ENCODE measurements around the gene AHRR. TPM values are rescaled to one million over a fixed set of nuclear protein-coding genes. Genes with fewer than 3 reads are reported as not detected.

The AHRR gene
- total RNA-seq, 1 donor from 2014 or later, result 8.4 TPM

DNA sequence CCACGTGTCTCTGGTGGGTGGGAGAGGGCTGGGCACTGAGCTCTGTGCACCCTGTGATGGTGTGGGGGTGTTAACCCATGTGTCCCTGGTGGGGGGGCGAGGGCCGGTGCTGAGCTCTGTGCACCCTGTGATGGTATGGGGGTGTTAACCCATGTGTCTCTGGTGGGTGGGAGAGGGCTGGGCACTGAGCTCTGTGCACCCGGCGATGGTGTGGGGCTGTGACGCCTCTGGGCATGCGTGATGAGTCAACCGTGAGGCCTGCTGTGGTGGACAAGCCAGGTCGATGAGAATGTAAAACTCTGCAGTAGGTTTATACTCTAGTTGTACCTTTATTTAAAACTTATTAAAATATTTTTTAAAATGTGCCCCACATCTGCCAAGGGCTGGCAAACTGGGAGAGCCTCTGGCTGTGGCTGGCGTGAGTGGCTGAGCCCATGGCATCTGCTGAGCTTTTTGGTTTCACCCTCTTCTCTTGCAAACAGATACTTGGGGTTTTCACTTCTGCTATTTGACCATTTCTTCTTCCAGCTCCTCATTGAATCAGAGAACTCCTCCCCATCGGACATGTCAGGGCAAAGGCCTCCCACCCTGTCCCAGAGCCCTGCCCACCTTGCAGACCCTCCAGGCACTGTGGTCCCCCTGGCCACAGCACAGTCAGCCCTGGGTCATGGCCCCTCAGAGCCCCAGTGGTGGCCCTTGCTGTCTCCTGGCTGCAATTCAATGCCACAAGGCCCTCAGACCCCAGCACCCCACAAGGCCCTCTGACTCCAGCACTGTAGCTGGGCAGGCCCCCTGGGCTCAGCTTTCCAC lies 103.0 kb downstream of the AHRR start:
- TF ChIP-seq, protein P1, sequence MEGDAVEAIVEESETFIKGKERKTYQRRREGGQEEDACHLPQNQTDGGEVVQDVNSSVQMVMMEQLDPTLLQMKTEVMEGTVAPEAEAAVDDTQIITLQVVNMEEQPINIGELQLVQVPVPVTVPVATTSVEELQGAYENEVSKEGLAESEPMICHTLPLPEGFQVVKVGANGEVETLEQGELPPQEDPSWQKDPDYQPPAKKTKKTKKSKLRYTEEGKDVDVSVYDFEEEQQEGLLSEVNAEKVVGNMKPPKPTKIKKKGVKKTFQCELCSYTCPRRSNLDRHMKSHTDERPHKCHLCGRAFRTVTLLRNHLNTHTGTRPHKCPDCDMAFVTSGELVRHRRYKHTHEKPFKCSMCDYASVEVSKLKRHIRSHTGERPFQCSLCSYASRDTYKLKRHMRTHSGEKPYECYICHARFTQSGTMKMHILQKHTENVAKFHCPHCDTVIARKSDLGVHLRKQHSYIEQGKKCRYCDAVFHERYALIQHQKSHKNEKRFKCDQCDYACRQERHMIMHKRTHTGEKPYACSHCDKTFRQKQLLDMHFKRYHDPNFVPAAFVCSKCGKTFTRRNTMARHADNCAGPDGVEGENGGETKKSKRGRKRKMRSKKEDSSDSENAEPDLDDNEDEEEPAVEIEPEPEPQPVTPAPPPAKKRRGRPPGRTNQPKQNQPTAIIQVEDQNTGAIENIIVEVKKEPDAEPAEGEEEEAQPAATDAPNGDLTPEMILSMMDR (IDR thresholded peaks at IDR 0.05), result no peak
- Histone ChIP-seq H3K27me3 (ENCODE audit: low read depth) (no peaks in the 10 kb centered on the region), H3K27ac (no peak overlapping the region), H3K4me1 (no peaks in the 10 kb centered on the region), H3K9me3 (no peaks in the 10 kb centered on the region), H3K4me3 (no peak overlapping the region), H3K36me3 (peaks cover 4% of the 10 kb centered on the region)
- intact Hi-C loops (cut with DNase I), result no loop called here
- ATAC-seq (no peak), DNase-seq (no peak)

DNA sequence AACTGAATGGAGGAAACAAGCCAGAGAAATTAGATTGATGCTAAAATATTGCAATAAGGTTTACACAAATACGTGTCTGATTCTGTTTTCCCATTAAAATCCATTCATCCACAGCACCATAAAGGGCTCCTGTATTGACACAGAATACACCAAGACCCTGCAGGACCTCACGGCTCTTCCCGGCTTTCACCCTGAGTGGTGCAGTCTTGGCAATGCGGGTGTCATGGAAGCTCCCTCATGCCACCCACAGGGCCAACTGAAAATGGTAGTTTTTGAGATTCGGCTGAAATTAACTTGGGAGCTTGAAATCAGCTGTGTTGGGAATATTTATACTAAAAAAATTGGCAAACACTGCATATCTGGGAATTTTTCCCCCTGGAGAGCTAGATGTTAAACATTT lies 104.2 kb downstream of the AHRR start:
- no peaks in the 10 kb centered on the region for H3K9me3 ChIP-seq
- no peak for DNase-seq
- peaks cover 4% of the 10 kb centered on the region for H3K36me3 ChIP-seq
- no peaks in the 10 kb centered on the region for H3K27me3 ChIP-seq (ENCODE audit: low read depth)
- no peak for ATAC-seq
- peaks cover 7% of the 10 kb centered on the region for H3K4me1 ChIP-seq
- TF ChIP-seq, protein P1 (IDR thresholded peaks at IDR 0.05), result no peak
- H3K27ac ChIP-seq, result no peak overlapping the region
- intact Hi-C loops (cut with DNase I), result no loop called here
- H3K4me3 ChIP-seq, result no peak overlapping the region

DNA sequence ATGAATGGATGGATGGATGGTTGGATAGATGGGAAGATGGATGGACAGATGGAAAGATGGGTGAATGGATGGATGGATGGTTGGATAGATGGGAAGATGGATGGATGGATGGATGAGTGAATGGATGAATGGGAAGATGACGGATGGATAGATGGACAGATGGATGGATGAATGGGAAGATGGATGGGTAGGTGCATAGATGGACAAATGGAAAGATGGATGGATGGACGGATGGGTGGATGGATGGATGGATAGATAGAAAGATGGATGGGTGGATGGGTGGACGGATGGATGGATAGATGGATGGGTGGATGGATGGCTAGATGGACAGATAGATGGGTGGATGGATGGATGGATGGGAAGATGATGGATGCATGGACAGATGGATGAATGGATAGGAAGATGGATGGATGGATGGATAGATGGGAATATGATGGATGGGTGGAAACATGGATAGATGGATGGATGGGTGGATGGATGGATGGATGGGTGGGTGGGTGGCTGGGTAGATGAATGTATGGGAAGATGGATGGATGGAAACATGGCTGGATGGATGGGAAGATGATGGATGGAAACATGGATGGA lies 105.0 kb downstream of the AHRR start:
- Histone ChIP-seq H3K27me3 (ENCODE audit: low read depth) (no peaks in the 10 kb centered on the region), H3K9me3 (no peaks in the 10 kb centered on the region), H3K4me3 (no peak overlapping the region), H3K36me3 (peaks cover 4% of the 10 kb centered on the region), H3K27ac (no peak overlapping the region), H3K4me1 (peaks cover 11% of the 10 kb centered on the region)
- TF ChIP-seq, protein P1 (IDR thresholded peaks at IDR 0.05), result no peak
- no peak for DNase-seq
- no peak for ATAC-seq
- intact Hi-C loops (cut with DNase I), result no loop called here

DNA sequence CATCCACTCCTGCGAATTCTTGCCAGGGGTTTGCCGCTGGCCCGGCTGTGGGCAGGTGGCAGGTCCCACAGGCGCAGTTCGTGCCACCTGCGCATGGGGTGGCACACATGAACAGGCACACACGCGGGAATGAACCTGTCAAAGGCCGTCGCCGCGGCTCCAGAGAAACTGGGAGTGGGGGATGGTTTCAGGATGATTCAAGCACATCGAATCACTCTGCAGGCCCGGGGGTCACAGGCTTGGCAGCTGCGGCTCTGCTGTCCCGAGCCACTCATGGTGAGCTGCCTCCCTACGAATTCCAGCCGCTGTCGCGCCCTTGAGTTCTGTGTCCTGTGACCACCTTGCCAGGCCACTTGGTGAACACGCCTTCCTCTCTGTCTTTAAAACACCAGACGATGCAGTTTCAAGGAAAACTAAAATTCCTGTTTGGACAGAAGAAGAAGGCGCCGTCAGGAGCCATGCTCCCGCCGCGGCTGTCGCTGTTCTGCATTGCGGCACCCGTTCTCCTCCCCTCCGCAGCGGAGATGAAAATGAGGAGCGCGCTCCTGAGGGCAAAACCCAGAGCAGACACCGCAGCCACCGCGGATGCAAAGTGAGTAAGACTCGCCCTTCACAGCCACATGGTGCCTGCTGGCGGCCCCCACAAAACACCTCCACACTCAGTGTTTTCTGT lies 106.0 kb downstream of the AHRR start:
- TF ChIP-seq, protein P1 (IDR thresholded peaks at IDR 0.05), result no peak
- intact Hi-C loops (cut with DNase I), result no loop called here
- ATAC-seq (no peak), DNase-seq (no peak)
- Histone ChIP-seq H3K9me3 (no peaks in the 10 kb centered on the region), H3K27ac (no peak overlapping the region), H3K4me3 (no peak overlapping the region), H3K4me1 (peaks cover 11% of the 10 kb centered on the region), H3K36me3 (peaks cover 4% of the 10 kb centered on the region), H3K27me3 (ENCODE audit: low read depth) (no peaks in the 10 kb centered on the region)

DNA sequence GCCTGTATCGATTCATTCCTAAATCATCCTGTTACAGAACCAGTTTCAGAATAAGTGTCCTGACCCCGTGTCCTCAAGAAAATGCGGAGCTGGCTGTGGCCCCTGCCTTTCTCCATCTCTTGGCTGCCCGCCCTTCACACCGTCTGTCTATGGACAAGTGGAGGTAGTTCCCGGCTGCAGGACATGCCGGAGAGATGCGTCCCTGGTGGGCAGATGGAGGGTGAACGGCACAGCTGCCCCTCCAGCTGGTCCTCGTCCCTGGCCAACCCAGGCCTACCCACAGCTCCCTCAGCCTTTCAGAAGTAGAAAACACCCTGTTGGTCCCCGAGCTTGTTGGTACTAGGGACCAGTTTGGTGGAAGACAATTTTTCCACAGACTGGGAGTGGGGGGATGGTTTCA lies 106.7 kb downstream of the AHRR start:
- peaks cover 4% of the 10 kb centered on the region for H3K36me3 ChIP-seq
- peaks cover 11% of the 10 kb centered on the region for H3K4me1 ChIP-seq
- TF ChIP-seq, protein P1 (IDR thresholded peaks at IDR 0.05), result no peak
- no peaks in the 10 kb centered on the region for H3K9me3 ChIP-seq
- ATAC-seq, result no peak
- no peaks in the 10 kb centered on the region for H3K27me3 ChIP-seq (ENCODE audit: low read depth)
- H3K4me3 ChIP-seq, result no peak overlapping the region
- no peak for DNase-seq
- intact Hi-C loops (cut with DNase I), result no loop called here
- no peak overlapping the region for H3K27ac ChIP-seq

All from lower lobe of right lung (tissue), 2 donors.